MCF 10A (cell line): ENCODE data around the gene MAN2C1. TPM values are rescaled to one million over a fixed set of nuclear protein-coding genes. Genes with fewer than 3 reads are reported as not detected.
"Not testable (repeated sequence)": the region's sequence is repeated elsewhere in the genome, so short reads cannot be mapped to it uniquely, and the experiment has no call there.

Experiments used
- BruUV-seq: library from RNA; stranded (reverse); fragments of 400-500 nt; replicated peaks from 2 replicates; lab custom pipeline; 2021; lab: Mats Ljungman, UMichigan
- CTCF ChIA-PET: fragments of 300-600 bp; sonication (Branson Sonifier 250); formaldehyde crosslinking; extraction: SDS; loops from one replicate; lab custom pipeline; 2021; ENCODE audit warnings: antibody characterized with exemption, inconsistent platforms; lab: Yijun Ruan, JAX
- POLR2A ChIA-PET: fragments of 300-600, 350-650 bp; sonication (Branson Sonifier 250); formaldehyde crosslinking; extraction: SDS; loops from one replicate; lab custom pipeline; 2020; ENCODE audit warnings: antibody characterized with exemption, inconsistent platforms; lab: Yijun Ruan, JAX
- DNase-seq: peaks from one replicate; pipeline ENCODE4 v3.0.0-alpha.2; 2018; ENCODE audit not compliant: unreplicated experiment
- H3K27ac Mint-ChIP-seq: one replicate; pipeline ENCODE4 v1.8.0; 2022; ENCODE audit warnings: mild to moderate bottlenecking, low read depth, mixed read lengths; ENCODE audit not compliant: unreplicated experiment
- H3K27me3 Mint-ChIP-seq: one replicate; pipeline ENCODE4 v1.8.0; 2022; ENCODE audit warnings: mixed read lengths; ENCODE audit not compliant: insufficient read depth, unreplicated experiment
- H3K36me3 Mint-ChIP-seq: one replicate; pipeline ENCODE4 v1.8.0; 2022; ENCODE audit warnings: mild to moderate bottlenecking, moderate library complexity, mixed read lengths; ENCODE audit not compliant: insufficient read depth, unreplicated experiment
- H3K4me1 Mint-ChIP-seq: one replicate; pipeline ENCODE4 v1.8.0; 2022; ENCODE audit warnings: mixed read lengths; ENCODE audit not compliant: insufficient read depth, unreplicated experiment
- H3K4me3 Mint-ChIP-seq: one replicate; pipeline ENCODE4 v1.8.0; 2022; ENCODE audit warnings: mild to moderate bottlenecking, moderate library complexity, mixed read lengths; ENCODE audit not compliant: unreplicated experiment
- H3K9me3 Mint-ChIP-seq: one replicate; pipeline ENCODE4 v1.8.0; 2022; ENCODE audit warnings: mixed read lengths; ENCODE audit not compliant: unreplicated experiment
- intact Hi-C: fragments of 100-400 bp; cut with micrococcal nuclease; formaldehyde crosslinking; loops from 2 replicates; pipeline ENCODE4 v1.14.1; 2022
- total RNA-seq: library from RNA; stranded (reverse); gene quantifications from 2 replicates; pipeline ENCODE4 v1.2.3, GENCODE V29; 2022
- TF ChIP-seq, protein P1 (sequence below): fragments of 200-600 bp; IDR thresholded peaks from one replicate; pipeline ENCODE4 v1.8.0; 2022; ENCODE audit warnings: antibody characterized with exemption, mild to moderate bottlenecking; ENCODE audit not compliant: unreplicated experiment

MAN2C1 gene
- total RNA-seq, 1 experiment from 2014 or later: 163 TPM

DNA sequence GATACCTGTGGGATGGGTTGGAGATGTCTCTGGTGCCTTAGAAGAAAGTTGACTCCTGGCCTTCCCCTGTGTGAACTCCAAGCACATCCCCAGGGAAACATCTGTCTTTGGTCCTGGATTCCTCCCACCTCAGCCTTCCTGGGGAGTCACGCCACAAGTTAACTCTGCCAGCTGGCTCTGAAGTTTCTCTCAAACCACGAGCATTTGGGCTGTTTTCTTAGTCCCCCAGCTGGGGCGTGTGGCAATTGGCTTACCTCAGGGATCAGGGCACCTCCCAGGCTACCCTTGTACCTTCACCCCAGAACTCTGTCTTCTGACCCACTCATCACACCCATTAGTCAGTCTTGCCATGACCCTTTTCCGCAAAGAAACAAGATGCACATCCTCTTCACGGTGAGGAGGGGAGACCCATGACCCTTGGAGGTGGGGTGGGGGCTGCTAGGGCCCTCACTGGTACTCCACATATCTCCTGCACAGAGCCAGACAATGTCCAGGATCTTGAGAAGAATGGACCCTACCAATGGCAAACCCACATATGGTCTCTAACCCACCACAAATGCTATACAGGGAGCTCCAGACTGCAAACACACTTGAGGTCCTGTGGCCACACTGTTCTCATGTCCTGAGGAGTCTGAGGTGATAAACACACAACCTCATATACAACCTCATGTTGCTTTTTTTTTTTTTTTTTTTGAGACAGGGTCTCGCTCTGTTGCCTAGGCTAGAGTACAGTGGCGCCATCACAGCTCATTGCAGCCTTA is 17.6 kb downstream of the MAN2C1 start:
- no peak overlapping the region for H3K27ac Mint-ChIP-seq
- no peaks in the 10 kb centered on the region for H3K9me3 Mint-ChIP-seq
- ChIA-PET POLR2A (interaction anchor here (0.6 to 1.5 kb wide), 4 partner anchors 11 to 105 kb away, joined by 4 to 6 read pairs (median 4); partner anchors contain the start of gene COMMD4), CTCF (no interaction called here)
- TF ChIP-seq, protein P1, sequence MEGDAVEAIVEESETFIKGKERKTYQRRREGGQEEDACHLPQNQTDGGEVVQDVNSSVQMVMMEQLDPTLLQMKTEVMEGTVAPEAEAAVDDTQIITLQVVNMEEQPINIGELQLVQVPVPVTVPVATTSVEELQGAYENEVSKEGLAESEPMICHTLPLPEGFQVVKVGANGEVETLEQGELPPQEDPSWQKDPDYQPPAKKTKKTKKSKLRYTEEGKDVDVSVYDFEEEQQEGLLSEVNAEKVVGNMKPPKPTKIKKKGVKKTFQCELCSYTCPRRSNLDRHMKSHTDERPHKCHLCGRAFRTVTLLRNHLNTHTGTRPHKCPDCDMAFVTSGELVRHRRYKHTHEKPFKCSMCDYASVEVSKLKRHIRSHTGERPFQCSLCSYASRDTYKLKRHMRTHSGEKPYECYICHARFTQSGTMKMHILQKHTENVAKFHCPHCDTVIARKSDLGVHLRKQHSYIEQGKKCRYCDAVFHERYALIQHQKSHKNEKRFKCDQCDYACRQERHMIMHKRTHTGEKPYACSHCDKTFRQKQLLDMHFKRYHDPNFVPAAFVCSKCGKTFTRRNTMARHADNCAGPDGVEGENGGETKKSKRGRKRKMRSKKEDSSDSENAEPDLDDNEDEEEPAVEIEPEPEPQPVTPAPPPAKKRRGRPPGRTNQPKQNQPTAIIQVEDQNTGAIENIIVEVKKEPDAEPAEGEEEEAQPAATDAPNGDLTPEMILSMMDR: no peak
- H3K4me3 Mint-ChIP-seq: no peak overlapping the region
- H3K36me3 Mint-ChIP-seq: peaks cover 32% of the 10 kb centered on the region
- DNase-seq: no peak
- peaks cover 5% of the 10 kb centered on the region for H3K4me1 Mint-ChIP-seq
- BruUV-seq: TSS peak; percentile 7
- intact Hi-C loops: no loop called here
- H3K27me3 Mint-ChIP-seq: no peaks in the 10 kb centered on the region

DNA sequence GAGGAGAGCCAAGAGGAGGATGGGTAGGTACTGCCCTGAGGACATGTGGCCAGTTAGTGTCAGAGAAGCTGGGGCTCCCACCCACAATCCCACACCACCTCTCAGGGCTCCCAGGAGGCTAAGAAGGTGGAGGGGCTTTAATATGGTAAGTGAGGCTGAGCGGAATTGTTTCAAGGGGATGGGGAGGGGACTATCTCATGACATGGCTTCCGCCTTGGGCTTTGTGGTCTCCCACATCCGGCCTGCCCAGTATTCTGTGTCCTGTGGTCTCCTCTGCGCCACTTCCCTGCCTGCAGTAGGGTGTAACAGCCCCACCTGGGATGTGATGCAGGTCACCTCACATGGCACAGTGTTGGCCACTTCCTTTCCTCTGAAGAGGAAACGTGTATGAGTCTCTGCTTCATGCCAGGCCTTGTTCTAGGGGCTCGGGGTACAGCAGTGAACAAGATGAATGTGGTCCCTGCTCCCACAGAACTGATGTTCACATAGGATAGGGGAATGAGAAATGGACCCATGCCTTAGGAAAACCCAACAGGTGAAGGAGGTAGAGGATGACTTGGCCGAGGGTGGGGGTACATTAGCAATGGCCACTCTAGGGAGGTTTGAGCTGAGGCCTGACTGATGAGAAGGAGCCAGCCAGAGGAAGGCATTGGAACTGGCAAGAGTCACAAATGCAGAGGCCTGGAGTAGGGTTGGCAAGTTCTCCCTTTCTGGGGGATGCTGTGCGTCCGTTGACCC is 18.4 kb downstream of the MAN2C1 start:
- Mint-ChIP-seq H3K27ac (no peak overlapping the region), H3K9me3 (no peaks in the 10 kb centered on the region), H3K36me3 (peaks cover 24% of the 10 kb centered on the region), H3K4me1 (peaks cover 5% of the 10 kb centered on the region), H3K27me3 (no peaks in the 10 kb centered on the region), H3K4me3 (no peak overlapping the region)
- ChIA-PET POLR2A (interaction anchor here (1.5 to 3.8 kb wide), 3 partner anchors 15 to 19 kb away, joined by 6 to 30 read pairs (median 15); partner anchors contain the start of gene MAN2C1), CTCF (no interaction called here)
- no TSS peak for BruUV-seq
- TF ChIP-seq, protein P1: no peak
- DNase-seq: no peak
- intact Hi-C loops: no loop called here

DNA sequence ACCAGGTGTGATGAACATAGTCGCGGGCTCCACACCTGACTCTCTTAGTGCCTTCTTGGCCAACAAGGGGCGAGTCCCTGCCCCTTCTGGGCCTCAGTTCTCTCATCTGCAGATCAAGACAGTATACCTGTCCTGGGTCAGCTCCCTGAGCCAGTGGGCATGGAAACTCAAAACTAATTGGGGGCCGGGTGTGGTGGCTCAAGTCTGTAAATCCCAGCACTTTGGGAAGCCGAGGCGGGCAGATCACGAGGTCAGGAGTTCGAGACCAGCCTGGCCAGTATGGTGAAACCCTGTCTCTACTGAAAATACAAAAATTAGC is 19.1 kb downstream of the MAN2C1 start:
- H3K27me3 Mint-ChIP-seq, H3K27ac Mint-ChIP-seq, intact Hi-C loops, H3K4me1 Mint-ChIP-seq, DNase-seq, H3K9me3 Mint-ChIP-seq, BruUV-seq: not testable (repeated sequence)
- Mint-ChIP-seq H3K4me3 (peak overlapping the region; percentile 86), H3K36me3 (peaks cover 21% of the 10 kb centered on the region)
- POLR2A ChIA-PET: interaction anchor here (1.8 to 3.8 kb wide), 3 partner anchors 11 to 19 kb away, joined by 6 to 30 read pairs (median 15); partner anchors contain the start of gene MAN2C1
- CTCF ChIA-PET: interaction anchor here (2.2 kb wide), 1 partner anchor 18 kb away, joined by 8 read pairs; no protein-coding TSS in a partner anchor

DNA sequence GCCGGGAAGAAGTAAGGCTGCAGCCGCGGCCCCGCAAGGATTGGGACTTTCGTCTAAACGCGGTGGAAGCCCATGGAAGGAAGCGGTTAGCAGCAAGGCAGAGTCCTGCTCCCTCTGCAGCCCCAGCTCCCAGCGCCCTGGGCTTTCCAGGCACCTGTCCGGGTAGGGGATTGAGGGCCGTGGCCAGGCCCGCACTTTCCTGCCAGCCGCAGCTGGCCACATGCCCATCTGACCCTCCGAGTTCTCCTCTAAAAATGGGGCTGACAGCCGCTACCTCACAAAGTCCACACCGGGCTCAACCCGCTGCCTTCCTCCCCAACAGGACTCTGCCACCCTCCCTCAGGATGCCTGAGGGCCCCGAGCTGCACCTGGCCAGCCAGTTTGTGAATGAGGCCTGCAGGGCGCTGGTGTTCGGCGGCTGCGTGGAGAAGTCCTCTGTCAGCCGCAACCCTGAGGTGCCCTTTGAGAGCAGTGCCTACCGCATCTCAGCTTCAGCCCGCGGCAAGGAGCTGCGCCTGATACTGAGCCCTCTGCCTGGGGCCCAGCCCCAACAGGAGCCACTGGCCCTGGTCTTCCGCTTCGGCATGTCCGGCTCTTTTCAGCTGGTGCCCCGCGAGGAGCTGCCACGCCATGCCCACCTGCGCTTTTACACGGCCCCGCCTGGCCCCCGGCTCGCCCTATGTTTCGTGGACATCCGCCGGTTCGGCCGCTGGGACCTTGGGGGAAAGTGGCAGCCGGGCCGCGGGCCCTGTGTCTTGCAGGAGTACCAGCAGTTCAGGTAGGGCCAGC is 19.7 kb downstream of the MAN2C1 start:
- H3K36me3 Mint-ChIP-seq: peaks cover 21% of the 10 kb centered on the region
- TF ChIP-seq, protein P1: no peak
- no peaks in the 10 kb centered on the region for H3K27me3 Mint-ChIP-seq
- BruUV-seq: no TSS peak
- no peak overlapping the region for H3K27ac Mint-ChIP-seq
- POLR2A ChIA-PET: interaction anchor here (0.7 to 3.8 kb wide), 5 partner anchors 11 to 966 kb away, joined by 3 to 30 read pairs (median 6); partner anchors contain the start of genes MAN2C1 and SIN3A
- no peak for DNase-seq
- intact Hi-C loops: no loop called here
- peak overlapping the region; percentile 86 for H3K4me3 Mint-ChIP-seq
- CTCF ChIA-PET: interaction anchor here (0.6 to 2.2 kb wide), 3 partner anchors 19 to 336 kb away, joined by 3 to 8 read pairs (median 3); no protein-coding TSS in a partner anchor
- no peaks in the 10 kb centered on the region for H3K9me3 Mint-ChIP-seq
- peaks cover 5% of the 10 kb centered on the region for H3K4me1 Mint-ChIP-seq
